Epithelial cell of esophagus (primary cell): Measurements from ENCODE around the gene NEK1.
"Not testable (repeated sequence)": the region's sequence is repeated elsewhere in the genome, so short reads cannot be mapped to it uniquely, and the experiment has no call there.

ENCODE experiments used
- DNase-seq: peaks from one replicate; pipeline ENCODE4 v3.0.0; 2010; ENCODE audit warnings: low read depth
- H3K4me3 ChIP-seq: 2 replicates; pipeline ENCODE4 v1.5.1; 2011; ENCODE audit warnings: mild to moderate bottlenecking, low read length, control low read depth
- TF ChIP-seq, protein P1 (sequence below): IDR thresholded peaks from 2 replicates; pipeline ENCODE4 v1.5.1; 2011; ENCODE audit warnings: low read depth, mild to moderate bottlenecking, low read length, control low read depth, inconsistent platforms; ENCODE audit not compliant: insufficient read depth; ENCODE audit errors: missing control alignments

The NEK1 gene

DNA sequence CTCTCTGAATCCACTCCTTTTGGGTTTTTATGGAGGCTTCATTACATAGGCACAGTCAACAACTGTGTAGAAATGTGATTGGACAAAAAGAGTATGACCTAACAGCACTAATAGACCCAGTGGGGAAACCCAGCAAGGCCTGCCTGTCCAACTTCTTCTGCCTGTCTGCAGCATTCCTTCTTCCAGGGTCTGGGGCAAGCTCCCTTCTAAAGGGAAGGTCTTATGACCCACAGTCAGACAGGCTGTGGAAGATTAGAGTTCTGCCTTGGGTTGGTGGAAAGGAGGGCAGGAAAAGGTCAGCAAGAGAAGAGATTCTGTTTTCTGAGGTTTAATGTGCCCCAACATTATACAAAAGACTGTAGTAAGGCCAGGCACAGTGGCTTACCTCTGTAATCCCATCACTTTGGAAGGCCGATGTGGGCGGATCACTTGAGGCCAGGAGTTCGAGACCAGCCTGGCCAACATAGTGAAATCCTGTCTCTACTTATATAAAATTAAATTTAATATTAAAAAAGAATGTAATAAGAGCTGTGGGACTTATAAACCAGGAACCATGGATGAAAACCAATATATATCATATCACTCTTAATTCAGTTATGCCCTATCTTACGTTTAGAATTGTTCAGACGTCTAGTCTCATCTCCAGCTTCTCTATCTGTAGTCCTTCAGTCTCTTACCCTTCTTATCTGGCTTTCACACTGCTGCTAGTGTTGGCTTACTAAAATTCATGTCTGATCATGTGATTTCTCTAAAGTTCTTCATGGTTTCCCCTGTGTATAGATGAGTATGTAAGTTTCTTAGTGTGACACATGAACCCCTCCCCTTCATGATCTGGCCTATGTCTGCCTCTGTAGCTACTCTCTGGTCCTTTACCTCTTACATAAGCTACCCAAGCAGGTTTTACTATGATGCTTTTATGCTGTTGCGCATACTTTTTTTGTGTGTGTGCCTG lies 14.2 kb upstream of the NEK1 start:
- no peak overlapping the region for H3K4me3 ChIP-seq
- DNase-seq: peak; percentile 71
- TF ChIP-seq, protein P1, sequence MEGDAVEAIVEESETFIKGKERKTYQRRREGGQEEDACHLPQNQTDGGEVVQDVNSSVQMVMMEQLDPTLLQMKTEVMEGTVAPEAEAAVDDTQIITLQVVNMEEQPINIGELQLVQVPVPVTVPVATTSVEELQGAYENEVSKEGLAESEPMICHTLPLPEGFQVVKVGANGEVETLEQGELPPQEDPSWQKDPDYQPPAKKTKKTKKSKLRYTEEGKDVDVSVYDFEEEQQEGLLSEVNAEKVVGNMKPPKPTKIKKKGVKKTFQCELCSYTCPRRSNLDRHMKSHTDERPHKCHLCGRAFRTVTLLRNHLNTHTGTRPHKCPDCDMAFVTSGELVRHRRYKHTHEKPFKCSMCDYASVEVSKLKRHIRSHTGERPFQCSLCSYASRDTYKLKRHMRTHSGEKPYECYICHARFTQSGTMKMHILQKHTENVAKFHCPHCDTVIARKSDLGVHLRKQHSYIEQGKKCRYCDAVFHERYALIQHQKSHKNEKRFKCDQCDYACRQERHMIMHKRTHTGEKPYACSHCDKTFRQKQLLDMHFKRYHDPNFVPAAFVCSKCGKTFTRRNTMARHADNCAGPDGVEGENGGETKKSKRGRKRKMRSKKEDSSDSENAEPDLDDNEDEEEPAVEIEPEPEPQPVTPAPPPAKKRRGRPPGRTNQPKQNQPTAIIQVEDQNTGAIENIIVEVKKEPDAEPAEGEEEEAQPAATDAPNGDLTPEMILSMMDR: no peak

DNA sequence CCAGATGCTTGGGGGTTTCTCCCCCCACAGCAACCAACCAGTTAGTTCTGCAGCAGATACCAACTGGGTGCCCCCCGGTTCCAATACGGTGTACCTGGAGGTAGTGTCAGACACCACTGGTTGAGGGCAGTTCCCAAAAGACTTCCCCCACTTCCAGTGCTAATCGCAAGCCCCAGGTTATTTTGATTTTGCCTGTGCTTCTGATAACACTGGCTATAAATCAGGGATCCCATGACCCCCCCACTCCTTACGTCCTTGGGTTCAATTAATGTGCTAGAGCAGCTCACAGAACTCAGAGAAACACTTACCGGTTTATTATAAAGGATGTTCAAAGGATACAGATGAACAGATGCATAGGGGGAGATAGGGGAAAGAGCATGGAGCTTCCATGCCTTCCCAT lies 13.5 kb upstream of the NEK1 start:
- H3K4me3 ChIP-seq: no peak overlapping the region
- TF ChIP-seq, protein P1: no peak
- DNase-seq: no peak

GRCh38 chr4:169624012-169624411 lies 11.6 kb upstream of the NEK1 start:
- not testable (repeated sequence) for DNase-seq, H3K4me3 ChIP-seq

GRCh38 chr4:169622566-169622965 lies 10.2 kb upstream of the NEK1 start:
- no peak for DNase-seq
- H3K4me3 ChIP-seq: peak overlapping the region; percentile 86
- TF ChIP-seq, protein P1: no peak

DNA sequence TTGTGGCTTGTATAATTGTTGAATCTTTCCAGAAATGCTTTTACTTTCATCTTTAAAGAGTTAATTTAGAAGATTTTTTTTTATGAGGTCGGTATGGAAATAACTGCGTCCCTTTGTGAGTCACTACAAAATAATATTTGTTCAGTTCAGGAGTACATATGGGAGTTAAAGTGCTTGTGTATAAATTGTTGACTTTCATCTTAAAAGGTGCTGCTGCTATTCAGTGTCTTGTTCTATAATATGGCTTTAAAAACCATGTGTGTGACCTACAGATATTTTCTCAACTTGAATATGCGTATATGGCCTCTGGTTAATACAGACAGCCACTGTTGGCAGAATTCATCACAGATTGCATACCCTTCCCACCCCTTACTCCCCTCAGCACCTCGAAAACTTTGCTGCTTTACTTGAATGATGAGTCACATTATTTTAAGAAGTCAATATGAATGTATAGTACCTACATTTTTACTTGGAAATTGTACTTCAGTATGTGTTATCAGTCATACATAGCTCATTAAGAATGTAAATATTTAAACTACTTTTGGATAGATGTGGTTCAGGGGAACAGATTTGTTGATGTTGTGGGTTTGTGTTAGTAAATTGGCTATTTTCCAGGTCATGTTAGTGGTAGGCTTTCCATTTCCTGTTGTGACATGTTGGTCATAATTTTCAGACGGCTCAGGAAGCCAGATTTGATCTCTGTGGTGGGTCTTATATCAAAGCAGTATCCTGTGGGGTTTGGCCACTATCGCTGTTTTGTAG lies 9.5 kb upstream of the NEK1 start:
- peak overlapping the region; percentile 86 for H3K4me3 ChIP-seq
- DNase-seq: peak; percentile 61
- TF ChIP-seq, protein P1: no peak

DNA sequence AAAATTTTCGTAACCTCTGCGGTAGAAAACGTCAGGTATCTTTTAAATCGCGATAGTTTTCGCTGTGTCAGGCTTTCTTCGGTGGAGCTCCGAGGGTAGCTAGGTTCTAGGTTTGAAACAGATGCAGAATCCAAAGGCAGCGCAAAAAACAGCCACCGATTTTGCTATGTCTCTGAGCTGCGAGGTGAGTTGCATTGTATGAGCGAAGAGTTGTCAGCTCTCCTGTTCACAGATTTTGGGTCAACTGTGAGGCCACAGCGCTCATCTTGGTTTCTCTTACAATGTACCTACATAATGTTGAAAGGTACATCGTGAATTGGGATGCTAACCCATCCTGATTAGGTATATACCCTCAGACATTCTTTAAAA lies 8.5 kb upstream of the NEK1 start:
- TF ChIP-seq, protein P1: no peak
- peak; percentile 26 for DNase-seq
- peak overlapping the region; percentile 86 for H3K4me3 ChIP-seq
